Smooth muscle cell of the brain vasculature (primary cell): Measurements from ENCODE around the gene RPS6KA4.

ENCODE experiments used
- DNase-seq: peaks from one replicate; pipeline ENCODE4 v3.0.0-alpha.2; 2012; ENCODE audit warnings: low read depth, low spot score

Gene RPS6KA4

GRCh38 chr11:64419257-64419790 is 60.4 kb downstream of the RPS6KA4 start:
- no peak for DNase-seq

GRCh38 chr11:64419818-64420485 is 61.0 kb downstream of the RPS6KA4 start:
- no peak for DNase-seq
